GM12875 (cell line): Measurements from ENCODE around the gene YEATS2.
"Not testable (repeated sequence)": the region's sequence is repeated elsewhere in the genome, so short reads cannot be mapped to it uniquely, and the experiment has no call there.

Experiments
- H3K4me3 ChIP-seq: one replicate; pipeline ENCODE4 v1.5.1; 2011; ENCODE audit warnings: low read depth, low read length, control low read depth
- TF ChIP-seq, protein P1 (sequence below): IDR thresholded peaks from 2 replicates; pipeline ENCODE4 v1.5.1; 2011; ENCODE audit warnings: low read depth, mild to moderate bottlenecking, control low read depth, inconsistent platforms, low read length, moderate library complexity, borderline replicate concordance; ENCODE audit not compliant: insufficient read depth

Gene YEATS2

DNA sequence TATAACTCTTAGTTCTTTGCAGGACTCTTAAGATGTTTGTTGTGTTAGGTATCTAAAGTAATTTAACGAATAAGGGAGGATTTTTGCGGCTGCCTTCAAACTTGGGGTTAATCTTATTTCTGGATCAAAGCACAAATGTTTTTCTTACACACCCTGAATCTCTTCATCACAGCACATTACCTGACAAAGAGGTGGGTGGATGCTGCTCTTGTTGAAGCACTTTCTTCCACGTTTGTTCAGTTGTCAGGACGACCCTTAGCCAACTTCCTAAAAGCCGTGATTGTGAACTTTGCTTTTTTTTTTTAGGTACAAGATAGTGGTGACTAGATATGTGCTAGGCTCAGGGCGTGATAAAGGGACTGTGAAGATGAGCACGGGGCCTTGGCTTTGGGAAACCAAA lies 36.0 kb downstream of the YEATS2 start:
- TF ChIP-seq, protein P1, sequence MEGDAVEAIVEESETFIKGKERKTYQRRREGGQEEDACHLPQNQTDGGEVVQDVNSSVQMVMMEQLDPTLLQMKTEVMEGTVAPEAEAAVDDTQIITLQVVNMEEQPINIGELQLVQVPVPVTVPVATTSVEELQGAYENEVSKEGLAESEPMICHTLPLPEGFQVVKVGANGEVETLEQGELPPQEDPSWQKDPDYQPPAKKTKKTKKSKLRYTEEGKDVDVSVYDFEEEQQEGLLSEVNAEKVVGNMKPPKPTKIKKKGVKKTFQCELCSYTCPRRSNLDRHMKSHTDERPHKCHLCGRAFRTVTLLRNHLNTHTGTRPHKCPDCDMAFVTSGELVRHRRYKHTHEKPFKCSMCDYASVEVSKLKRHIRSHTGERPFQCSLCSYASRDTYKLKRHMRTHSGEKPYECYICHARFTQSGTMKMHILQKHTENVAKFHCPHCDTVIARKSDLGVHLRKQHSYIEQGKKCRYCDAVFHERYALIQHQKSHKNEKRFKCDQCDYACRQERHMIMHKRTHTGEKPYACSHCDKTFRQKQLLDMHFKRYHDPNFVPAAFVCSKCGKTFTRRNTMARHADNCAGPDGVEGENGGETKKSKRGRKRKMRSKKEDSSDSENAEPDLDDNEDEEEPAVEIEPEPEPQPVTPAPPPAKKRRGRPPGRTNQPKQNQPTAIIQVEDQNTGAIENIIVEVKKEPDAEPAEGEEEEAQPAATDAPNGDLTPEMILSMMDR: no peak
- H3K4me3 ChIP-seq: no peak overlapping the region

DNA sequence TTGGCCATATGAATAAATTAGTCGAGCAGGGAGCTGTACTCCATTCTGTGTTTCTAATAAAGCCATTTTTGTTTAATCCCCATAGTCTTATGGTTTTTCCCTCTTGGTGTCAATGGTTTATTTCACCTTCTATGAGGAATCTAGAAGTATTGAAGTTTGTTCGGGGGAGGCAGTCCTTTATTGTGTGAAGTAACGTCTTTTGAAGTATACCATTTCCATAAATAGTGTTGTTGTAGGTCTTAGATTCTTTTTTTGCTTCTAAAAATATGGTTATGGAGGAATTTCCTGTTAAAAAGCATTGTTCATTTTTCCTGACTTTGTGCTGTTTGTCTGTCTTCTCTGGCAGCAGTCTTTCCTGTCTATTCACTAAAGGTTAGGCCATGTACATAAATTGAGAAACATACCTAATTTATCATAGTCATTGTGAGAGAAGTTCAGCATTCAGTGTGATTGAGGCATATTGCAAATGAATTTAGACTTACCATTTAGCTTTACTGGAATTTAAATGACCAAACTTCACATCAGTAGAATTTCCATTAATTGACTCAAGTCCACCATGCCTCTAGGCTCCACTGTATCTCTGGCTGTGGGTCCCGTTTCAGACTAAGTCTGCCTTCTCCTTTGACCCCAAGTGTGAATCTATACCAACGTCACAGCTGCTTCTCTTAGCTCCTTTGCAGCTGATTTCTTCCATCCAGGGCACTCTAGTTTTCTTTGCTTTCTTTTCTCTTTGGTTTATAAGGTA lies 37.3 kb downstream of the YEATS2 start:
- TF ChIP-seq, protein P1: no peak
- no peak overlapping the region for H3K4me3 ChIP-seq

DNA sequence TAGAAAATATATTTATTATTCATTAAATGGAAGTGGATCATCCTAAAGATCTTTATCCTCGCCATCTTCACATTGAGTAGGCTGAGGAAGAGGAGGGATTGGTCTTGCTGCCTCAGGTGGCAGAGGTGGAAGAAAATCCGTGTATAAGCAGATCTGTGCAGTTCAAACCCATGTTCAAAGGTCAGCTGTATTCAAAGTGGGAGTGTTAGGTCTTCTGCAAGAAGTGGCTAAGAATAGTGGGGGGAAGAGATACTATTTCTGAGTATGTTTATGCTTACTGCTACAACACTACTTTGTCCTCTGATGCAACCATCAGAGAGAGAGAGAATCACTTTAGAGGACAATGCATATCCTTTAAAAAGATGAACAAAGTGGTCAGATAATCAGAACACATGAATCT lies 39.5 kb downstream of the YEATS2 start:
- H3K4me3 ChIP-seq: no peak overlapping the region
- TF ChIP-seq, protein P1: no peak

DNA sequence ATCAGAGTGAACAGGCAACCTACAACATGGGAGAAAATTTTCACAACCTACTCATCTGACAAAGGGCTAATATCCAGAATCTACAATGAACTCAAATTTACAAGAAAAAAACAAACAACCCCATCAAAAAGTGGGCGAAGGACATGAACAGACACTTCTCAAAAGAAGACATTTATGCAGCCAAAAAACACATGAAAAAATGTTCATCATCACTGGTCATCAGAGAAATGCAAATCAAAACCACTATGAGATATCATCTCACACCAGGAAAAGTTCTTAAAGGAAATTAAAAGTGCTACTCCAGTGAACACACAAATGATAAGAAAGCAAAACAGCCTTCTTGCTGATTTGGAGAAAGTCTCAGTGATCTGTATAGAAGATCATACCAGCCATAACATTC lies 42.6 kb downstream of the YEATS2 start:
- not testable (repeated sequence) for H3K4me3 ChIP-seq

DNA sequence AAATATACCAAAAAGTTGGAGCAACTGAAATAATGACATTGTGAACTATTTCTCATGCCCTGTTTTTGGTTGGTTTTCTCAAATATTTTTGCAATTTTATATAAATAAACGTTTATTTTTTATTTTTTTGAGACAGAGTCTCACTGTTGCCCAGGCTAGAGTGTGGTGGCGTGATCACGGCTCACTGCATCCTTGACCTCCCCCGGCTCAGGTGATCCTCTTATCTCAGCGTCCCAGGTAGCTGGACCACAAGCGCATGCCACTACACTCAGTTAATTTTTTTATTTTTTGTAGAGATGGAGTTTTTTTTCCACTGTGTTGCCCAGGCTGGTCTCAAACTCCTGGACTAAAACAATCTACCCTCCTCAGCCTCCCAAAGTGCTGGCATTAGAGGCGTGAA lies 45.6 kb downstream of the YEATS2 start:
- TF ChIP-seq, protein P1: no peak
- H3K4me3 ChIP-seq: no peak overlapping the region

DNA sequence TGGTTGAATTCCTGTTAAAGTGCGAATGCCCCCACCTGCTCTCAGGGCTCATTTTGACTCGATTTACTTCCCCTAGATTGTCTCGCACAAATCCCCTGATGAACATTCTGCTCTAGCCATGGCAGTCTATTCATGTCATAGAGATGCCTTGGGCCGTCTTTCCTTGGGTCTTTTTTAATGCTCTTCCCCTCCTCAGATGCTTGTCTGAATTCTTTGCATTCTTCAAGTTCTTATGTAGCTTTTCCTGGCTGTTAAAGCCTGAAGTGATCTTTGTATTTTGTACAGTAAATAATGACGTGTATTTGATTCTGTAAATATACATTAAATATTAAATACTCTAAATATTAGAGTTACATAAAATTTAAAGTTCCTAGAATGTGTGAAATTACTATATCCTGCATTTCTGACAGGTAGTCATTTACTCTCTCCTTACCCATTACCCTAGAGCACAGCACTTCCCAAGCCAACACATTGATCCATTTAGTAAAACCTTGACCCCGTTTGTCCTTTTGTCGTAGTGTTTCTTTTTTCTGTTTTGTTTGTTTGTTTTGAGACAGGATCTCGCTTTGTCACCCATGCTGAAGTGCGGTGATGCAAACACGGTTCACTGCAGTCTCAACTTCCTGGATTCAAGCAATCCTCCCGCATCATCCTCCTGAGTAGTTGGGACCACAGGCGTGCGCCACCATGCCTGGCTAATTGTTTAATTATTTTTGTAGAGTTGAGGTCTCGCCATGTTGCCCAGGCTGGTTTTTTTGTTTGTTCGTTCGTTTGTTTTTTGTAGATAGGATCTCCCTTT lies 47.9 kb downstream of the YEATS2 start:
- no peak overlapping the region for H3K4me3 ChIP-seq
- TF ChIP-seq, protein P1: no peak

DNA sequence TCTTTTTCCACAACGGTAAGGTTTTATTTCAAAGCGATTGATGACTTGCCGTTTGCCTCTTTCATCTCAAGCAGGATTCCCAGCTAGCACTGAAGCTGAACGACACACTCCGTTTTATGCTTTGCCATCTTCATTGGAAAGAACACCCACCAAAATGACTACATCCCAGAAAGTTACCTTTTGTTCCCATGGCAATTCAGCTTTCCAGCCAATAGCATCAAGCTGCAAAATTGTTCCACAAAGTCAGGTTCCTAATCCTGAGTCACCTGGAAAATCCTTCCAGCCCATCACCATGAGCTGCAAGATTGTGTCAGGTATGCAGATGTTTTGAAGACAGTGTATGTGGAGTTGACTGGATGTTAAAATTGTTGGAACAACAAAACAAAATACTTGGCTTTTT lies 56.5 kb downstream of the YEATS2 start:
- TF ChIP-seq, protein P1: no peak
- no peak overlapping the region for H3K4me3 ChIP-seq
